A549 (cell line): ENCODE measurements around the gene KPNA2. TPM values are rescaled to one million over a fixed set of nuclear protein-coding genes. Genes with fewer than 3 reads are reported as not detected.

Experiments used
- ATAC-seq, 2 experiments: fragments of 200-7000 bp in 1 of 2; fragments of >200 bp in 1 of 2; cut with Nextera tagmentation in 1 of 2; cut with Tn5 transposase in 1 of 2; 3 replicates each; pipeline versions ENCODE4 v1.8.0 to v1.9.1; 2018 to 2020; ENCODE audit warnings: mild to moderate bottlenecking in 1 of 2, moderate library complexity in 1 of 2
- CTCF ChIA-PET: fragments of 300-600 bp; sonication (Branson Sonifier 250); formaldehyde crosslinking; extraction: SDS; loops from one replicate; lab custom pipeline; 2021; ENCODE audit warnings: antibody characterized with exemption, inconsistent platforms; lab: Yijun Ruan, JAX
- POLR2A ChIA-PET: fragments of 350-600 bp; formaldehyde crosslinking; extraction: SDS; loops from one replicate; lab custom pipeline; 2021; ENCODE audit warnings: antibody characterized with exemption, inconsistent platforms; lab: Yijun Ruan, JAX
- DNase-seq, 2 experiments: peaks; one replicate each; pipeline versions ENCODE4 v3.0.0 to v3.0.0-alpha.2; 2011 to 2016; ENCODE audit warnings: low read depth in 1 of 2, low spot score in 1 of 2
- FAIRE-seq: peaks from 2 replicates; lab custom pipeline; 2011; peaks lifted over from hg19 to GRCh38; lab: Jason Lieb, UNC
- H3K27ac ChIP-seq, 2 experiments: fragments of >200 bp; sonication (Bioruptor Twin); formaldehyde crosslinking; 3 replicates each; pipeline ENCODE4 v1.5.1; 2016 to 2017
- H3K4me1 ChIP-seq: fragments of >200 bp; sonication (Bioruptor Twin); formaldehyde crosslinking; 3 replicates; pipeline ENCODE4 v1.6.1; 2016
- H3K4me2 ChIP-seq: fragments of >200 bp; sonication (Bioruptor Twin); formaldehyde crosslinking; 3 replicates; pipeline ENCODE4 v1.6.1; 2016
- H3K4me3 ChIP-seq: fragments of >200 bp; sonication (Bioruptor Twin); formaldehyde crosslinking; 3 replicates; pipeline ENCODE4 v1.5.1; 2016
- H3K9me3 ChIP-seq: fragments of >200 bp; sonication (Bioruptor Twin); formaldehyde crosslinking; 3 replicates; pipeline ENCODE4 v1.6.1; 2016
- BHLHE40 ChIP-seq: IDR thresholded peaks from 2 replicates; pipeline ENCODE4 v1.6.1; 2012; ENCODE audit warnings: low read depth, low read length, inconsistent platforms
- CBX2 ChIP-seq: fragments of 200-600 bp; sonication (generic); IDR thresholded peaks from 2 replicates; pipeline ENCODE4 v1.6.1; 2016; ENCODE audit warnings: low read depth, mild to moderate bottlenecking, borderline replicate concordance
- CEBPB ChIP-seq, 2 experiments: fragments of >200 bp in 1 of 2; sonication (Bioruptor Twin) in 1 of 2; formaldehyde crosslinking in 1 of 2; IDR thresholded peaks; 2 replicates each; pipeline ENCODE4 v1.6.1; 2012 to 2016
- CHD4 ChIP-seq: fragments of 200-600 bp; sonication (generic); IDR thresholded peaks from 2 replicates; pipeline ENCODE4 v1.6.1; 2016; ENCODE audit warnings: antibody characterized with exemption, mild to moderate bottlenecking, borderline replicate concordance
- EHMT2 ChIP-seq: fragments of 200-600 bp; sonication (generic); IDR thresholded peaks from 2 replicates; pipeline ENCODE4 v1.6.1; 2016; ENCODE audit warnings: antibody characterized with exemption, low read depth, mild to moderate bottlenecking, moderate library complexity
- ESRRA ChIP-seq: fragments of 150-350 bp; IDR thresholded peaks from 2 replicates; pipeline ENCODE4 v1.6.1; 2014; ENCODE audit warnings: mild to moderate bottlenecking, low read length, borderline replicate concordance
- FOSB ChIP-seq: fragments of 250-450 bp; sonication (Bioruptor Pico); IDR thresholded peaks from 2 replicates; pipeline ENCODE4 v1.5.0; 2020; ENCODE audit warnings: mild to moderate bottlenecking, moderate library complexity
- FOSL2 ChIP-seq, 2 experiments: fragments of 450-650 bp in 1 of 2; fragments of >200 bp in 1 of 2; sonication (Bioruptor Twin) in 1 of 2; formaldehyde crosslinking; IDR thresholded peaks; 2 replicates each; pipeline versions ENCODE4 v1.5.0 to v1.6.1; 2016 to 2020; ENCODE audit warnings: mild to moderate bottlenecking in 1 of 2, moderate library complexity in 1 of 2
- HDAC2 ChIP-seq: fragments of 200-600 bp; sonication (generic); IDR thresholded peaks from 2 replicates; pipeline ENCODE4 v1.6.1; 2016
- HEYL ChIP-seq: fragments of 250-450 bp; sonication (Bioruptor Pico); IDR thresholded peaks from 2 replicates; pipeline ENCODE4 v1.8.0; 2021; ENCODE audit warnings: mild to moderate bottlenecking, moderate library complexity
- HOXA7 ChIP-seq: fragments of 250-450 bp; sonication (Bioruptor Pico); IDR thresholded peaks from 2 replicates; pipeline ENCODE4 v1.5.0; 2020; ENCODE audit warnings: mild to moderate bottlenecking, moderate library complexity
- HOXB13 ChIP-seq: fragments of 250-450 bp; sonication (Bioruptor Pico); IDR thresholded peaks from 2 replicates; pipeline ENCODE4 v1.5.0; 2020; ENCODE audit warnings: low read depth, mild to moderate bottlenecking, moderate library complexity
- MAFK ChIP-seq: fragments of 450-650 bp; IDR thresholded peaks from 2 replicates; pipeline ENCODE4 v1.6.1; 2014; ENCODE audit not compliant: partially characterized antibody
- MAX ChIP-seq: IDR thresholded peaks from 2 replicates; pipeline ENCODE4 v1.6.1; 2012
- NPAS2 ChIP-seq: fragments of 250-450 bp; sonication (Bioruptor Pico); IDR thresholded peaks from 2 replicates; pipeline ENCODE4 v1.8.0; 2022; ENCODE audit warnings: mild to moderate bottlenecking, moderate library complexity, borderline replicate concordance
- RAD21 ChIP-seq, 2 experiments: fragments of >200 bp in 1 of 2; sonication (Bioruptor Twin) in 1 of 2; formaldehyde crosslinking in 1 of 2; IDR thresholded peaks in 1 of 2; conservative IDR thresholded peaks in 1 of 2; 2 replicates in 1 of 2; 3 replicates in 1 of 2; pipeline ENCODE4 v1.6.1; 2012 to 2018; ENCODE audit warnings: inconsistent platforms in 1 of 2
- RCOR1 ChIP-seq: fragments of 150-350 bp; IDR thresholded peaks from 2 replicates; pipeline ENCODE4 v1.6.1; 2014; ENCODE audit warnings: antibody characterized with exemption, low read length, low read depth
- RFX5 ChIP-seq: fragments of 450-650 bp; IDR thresholded peaks from 2 replicates; pipeline ENCODE4 v1.7.1; 2014; ENCODE audit warnings: antibody characterized with exemption, mild to moderate bottlenecking, moderate library complexity
- SMC3 ChIP-seq: fragments of >200 bp; sonication (Bioruptor Twin); formaldehyde crosslinking; IDR thresholded peaks from 3 replicates; pipeline ENCODE4 v1.6.1; 2018; ENCODE audit warnings: inconsistent platforms
- ZFP36 ChIP-seq: fragments of 450-650 bp; IDR thresholded peaks from 2 replicates; pipeline ENCODE4 v1.6.1; 2014; ENCODE audit warnings: borderline replicate concordance; ENCODE audit not compliant: partially characterized antibody
- ZSCAN20 ChIP-seq: fragments of 250-450 bp; sonication (Bioruptor Pico); IDR thresholded peaks from 2 replicates; pipeline ENCODE4 v1.8.0; 2022; ENCODE audit warnings: mild to moderate bottlenecking, moderate library complexity
- WGBS: methylation state at CpG from one replicate; pipeline ENCODE4 v1.1.6; 2017; ENCODE audit errors: missing lambda C conversion rate; 5-methylcytosine and 5-hydroxymethylcytosine counted together
- polyA plus RNA-seq, 4 experiments: library from polyadenylated mRNA; depleted of rRNA in 3 of 4; stranded (reverse); fragments of >200 nt; fragmentation: RNase III in 1 of 4; extraction: RNeasy Plus Mini Kit Qiagen cat#74134 plus additional on column Dnase treatment in 1 of 4; gene quantifications; 2 replicates in 3 of 4; 3 replicates in 1 of 4; pipeline ENCODE4 v1.2.3, GENCODE V29; 2011 to 2017
- TF ChIP-seq, protein P1 (sequence below): IDR thresholded peaks from 2 replicates; pipeline ENCODE4 v1.6.1; 2012; ENCODE audit warnings: low read depth, borderline replicate concordance
- TF ChIP-seq, protein P2 (sequence below): fragments of 250-450 bp; sonication (Bioruptor Pico); IDR thresholded peaks from 2 replicates; pipeline ENCODE4 v1.5.0; 2021; ENCODE audit warnings: mild to moderate bottlenecking, moderate library complexity, borderline replicate concordance
- TF ChIP-seq, protein P3 (sequence below): fragments of >200 bp; sonication (Bioruptor Twin); formaldehyde crosslinking; IDR thresholded peaks from 2 replicates; pipeline ENCODE4 v1.6.1; 2016
- TF ChIP-seq, protein P4 (sequence below): fragments of 450-650 bp; IDR thresholded peaks from 2 replicates; pipeline ENCODE4 v1.6.1; 2014; ENCODE audit warnings: antibody characterized with exemption
- TF ChIP-seq, protein P5 (sequence below): fragments of >200 bp; sonication (Bioruptor Twin); formaldehyde crosslinking; IDR thresholded peaks from 3 replicates; pipeline ENCODE4 v1.5.1; 2016

KPNA2 gene
- polyA plus RNA-seq, 2 of the 4 experiments (the other 2 are of a cell fraction): 382 to 700 TPM

GRCh38 chr17:68006797-68007196 is 28.7 kb upstream of the KPNA2 start:
- H3K4me1 ChIP-seq: no peaks in the 10 kb centered on the region
- FAIRE-seq (no peak), DNase-seq (no peak), ATAC-seq (no peak)
- ChIA-PET CTCF (interaction anchor here (0.8 to 4.2 kb wide), 7 partner anchors 9 to 195 kb away, joined by 3 to 20 read pairs (median 5); partner anchors contain the start of gene C17orf58), POLR2A (interaction anchor here (0.6 kb wide), 1 partner anchor 29 kb away, joined by 4 read pairs; the partner anchor contains the start of gene KPNA2)
- WGBS: 63% methylated on average over 6 of the region's 6 CpGs
- no peaks in the 10 kb centered on the region for H3K9me3 ChIP-seq
- no peak overlapping the region for H3K4me2 ChIP-seq
- TF ChIP-seq EHMT2 (no peak), ESRRA (no peak), MAFK (no peak), HEYL (no peak), CHD4 (no peak), ZFP36 (no peak), HOXB13 (CRISPR knock-in tag) (no peak), BHLHE40 (no peak), RCOR1 (no peak), CBX2 (no peak), NPAS2 (CRISPR knock-in tag) (no peak), FOSB (no peak), FOSL2 (IDR thresholded peaks at IDR 0.05) (no peak), FOSL2 (CRISPR knock-in tag; IDR thresholded peaks at IDR 0.05) (no peak), HOXA7 (CRISPR knock-in tag) (no peak), RAD21 (conservative IDR thresholded peaks at IDR 0.05 in 1 of 2, IDR thresholded peaks at IDR 0.05 in 1 of 2) (no peak)
- TF ChIP-seq, protein P1, sequence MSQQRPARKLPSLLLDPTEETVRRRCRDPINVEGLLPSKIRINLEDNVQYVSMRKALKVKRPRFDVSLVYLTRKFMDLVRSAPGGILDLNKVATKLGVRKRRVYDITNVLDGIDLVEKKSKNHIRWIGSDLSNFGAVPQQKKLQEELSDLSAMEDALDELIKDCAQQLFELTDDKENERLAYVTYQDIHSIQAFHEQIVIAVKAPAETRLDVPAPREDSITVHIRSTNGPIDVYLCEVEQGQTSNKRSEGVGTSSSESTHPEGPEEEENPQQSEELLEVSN: no peak
- TF ChIP-seq, protein P2, sequence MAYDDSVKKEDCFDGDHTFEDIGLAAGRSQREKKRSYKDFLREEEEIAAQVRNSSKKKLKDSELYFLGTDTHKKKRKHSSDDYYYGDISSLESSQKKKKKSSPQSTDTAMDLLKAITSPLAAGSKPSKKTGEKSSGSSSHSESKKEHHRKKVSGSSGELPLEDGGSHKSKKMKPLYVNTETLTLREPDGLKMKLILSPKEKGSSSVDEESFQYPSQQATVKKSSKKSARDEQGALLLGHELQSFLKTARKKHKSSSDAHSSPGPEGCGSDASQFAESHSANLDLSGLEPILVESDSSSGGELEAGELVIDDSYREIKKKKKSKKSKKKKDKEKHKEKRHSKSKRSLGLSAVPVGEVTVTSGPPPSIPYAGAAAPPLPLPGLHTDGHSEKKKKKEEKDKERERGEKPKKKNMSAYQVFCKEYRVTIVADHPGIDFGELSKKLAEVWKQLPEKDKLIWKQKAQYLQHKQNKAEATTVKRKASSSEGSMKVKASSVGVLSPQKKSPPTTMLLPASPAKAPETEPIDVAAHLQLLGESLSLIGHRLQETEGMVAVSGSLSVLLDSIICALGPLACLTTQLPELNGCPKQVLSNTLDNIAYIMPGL: no peak
- TF ChIP-seq, protein P3, sequence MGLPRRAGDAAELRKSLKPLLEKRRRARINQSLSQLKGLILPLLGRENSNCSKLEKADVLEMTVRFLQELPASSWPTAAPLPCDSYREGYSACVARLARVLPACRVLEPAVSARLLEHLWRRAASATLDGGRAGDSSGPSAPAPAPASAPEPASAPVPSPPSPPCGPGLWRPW: no peak
- TF ChIP-seq, protein P4, sequence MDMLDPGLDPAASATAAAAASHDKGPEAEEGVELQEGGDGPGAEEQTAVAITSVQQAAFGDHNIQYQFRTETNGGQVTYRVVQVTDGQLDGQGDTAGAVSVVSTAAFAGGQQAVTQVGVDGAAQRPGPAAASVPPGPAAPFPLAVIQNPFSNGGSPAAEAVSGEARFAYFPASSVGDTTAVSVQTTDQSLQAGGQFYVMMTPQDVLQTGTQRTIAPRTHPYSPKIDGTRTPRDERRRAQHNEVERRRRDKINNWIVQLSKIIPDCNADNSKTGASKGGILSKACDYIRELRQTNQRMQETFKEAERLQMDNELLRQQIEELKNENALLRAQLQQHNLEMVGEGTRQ: no peak
- H3K4me3 ChIP-seq: no peak overlapping the region
- no peak overlapping the region for H3K27ac ChIP-seq

- no peak for FAIRE-seq
- TF ChIP-seq CEBPB (IDR thresholded peaks at IDR 0.05): no peak
- TF ChIP-seq, protein P2: no peak
- no peak for TF ChIP-seq RFX5
- no peak for TF ChIP-seq CBX2
- TF ChIP-seq RCOR1: no peak
- TF ChIP-seq ZFP36: no peak
- peak; percentile 36 to 46; a peak in 2 of 5 replicates for TF ChIP-seq RAD21 (conservative IDR thresholded peaks at IDR 0.05 in 1 of 2, IDR thresholded peaks at IDR 0.05 in 1 of 2)
- TF ChIP-seq ZSCAN20 (CRISPR knock-in tag): no peak
- no peak for TF ChIP-seq HDAC2
- TF ChIP-seq, protein P5, sequence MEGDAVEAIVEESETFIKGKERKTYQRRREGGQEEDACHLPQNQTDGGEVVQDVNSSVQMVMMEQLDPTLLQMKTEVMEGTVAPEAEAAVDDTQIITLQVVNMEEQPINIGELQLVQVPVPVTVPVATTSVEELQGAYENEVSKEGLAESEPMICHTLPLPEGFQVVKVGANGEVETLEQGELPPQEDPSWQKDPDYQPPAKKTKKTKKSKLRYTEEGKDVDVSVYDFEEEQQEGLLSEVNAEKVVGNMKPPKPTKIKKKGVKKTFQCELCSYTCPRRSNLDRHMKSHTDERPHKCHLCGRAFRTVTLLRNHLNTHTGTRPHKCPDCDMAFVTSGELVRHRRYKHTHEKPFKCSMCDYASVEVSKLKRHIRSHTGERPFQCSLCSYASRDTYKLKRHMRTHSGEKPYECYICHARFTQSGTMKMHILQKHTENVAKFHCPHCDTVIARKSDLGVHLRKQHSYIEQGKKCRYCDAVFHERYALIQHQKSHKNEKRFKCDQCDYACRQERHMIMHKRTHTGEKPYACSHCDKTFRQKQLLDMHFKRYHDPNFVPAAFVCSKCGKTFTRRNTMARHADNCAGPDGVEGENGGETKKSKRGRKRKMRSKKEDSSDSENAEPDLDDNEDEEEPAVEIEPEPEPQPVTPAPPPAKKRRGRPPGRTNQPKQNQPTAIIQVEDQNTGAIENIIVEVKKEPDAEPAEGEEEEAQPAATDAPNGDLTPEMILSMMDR: peak; percentile 88
- TF ChIP-seq CHD4: 0 out of 2 replicates have a peak, but pooled peaks have one; percentile 45
- peak; percentile 89 for TF ChIP-seq ESRRA
- peak; percentile 47 for TF ChIP-seq MAX
- TF ChIP-seq SMC3: peak; percentile 38; the same call in 1 of the 3 replicates
- POLR2A ChIA-PET: no interaction called here
- Histone ChIP-seq H3K4me1 (no peaks in the 10 kb centered on the region), H3K27ac (peak overlapping the region; percentile 44 to 47; a peak in 3 of 6 replicates), H3K9me3 (no peaks in the 10 kb centered on the region), H3K4me2 (peak overlapping the region; percentile 65), H3K4me3 (peak overlapping the region; percentile 38)
- CTCF ChIA-PET: interaction anchor here (0.6 to 3.5 kb wide), 18 partner anchors 8 to 173 kb away, joined by 3 to 20 read pairs (median 4); partner anchors contain the start of gene C17orf58
- 32% methylated on average over 20 of the region's 20 CpGs for WGBS
- DNase-seq: peak; percentile 66 to 71
- peak; percentile 93 for ATAC-seq
Measured at GRCh38 chr17:68011199-68011665, 24.3 kb upstream of the KPNA2 start.
